Hepatocyte (in vitro differentiated cells): ENCODE measurements around the gene TIAL1. TPM values are rescaled to one million over a fixed set of nuclear protein-coding genes. Genes with fewer than 3 reads are reported as not detected.
"Not testable (repeated sequence)": the region's sequence is repeated elsewhere in the genome, so short reads cannot be mapped to it uniquely, and the experiment has no call there.

ENCODE experiments used
- DNase-seq: peaks from one replicate; pipeline ENCODE4 v3.0.0-alpha.2; 2016; ENCODE audit warnings: low spot score
- H2AFZ ChIP-seq: fragments of 200-600 bp; sonication (generic); 2 replicates; pipeline ENCODE4 v1.6.0; 2016; ENCODE audit warnings: antibody characterized with exemption, mild to moderate bottlenecking
- H3K27ac ChIP-seq: fragments of 200-600 bp; sonication (generic); 2 replicates; pipeline ENCODE4 v1.5.1; 2016; ENCODE audit warnings: mild to moderate bottlenecking
- H3K27me3 ChIP-seq: fragments of 200-600 bp; sonication (generic); 2 replicates; pipeline ENCODE4 v1.6.1; 2016
- H3K36me3 ChIP-seq: fragments of 200-600 bp; sonication (generic); replicated peaks from 2 replicates; pipeline ENCODE4 v1.5.1; 2016; ENCODE audit warnings: low read depth; ENCODE audit not compliant: insufficient read depth
- H3K4me1 ChIP-seq: fragments of 200-600 bp; sonication (generic); 2 replicates; pipeline ENCODE4 v1.5.1; 2016; ENCODE audit warnings: mild to moderate bottlenecking, moderate library complexity; ENCODE audit not compliant: insufficient read depth
- H3K4me2 ChIP-seq: fragments of 200-600 bp; sonication (generic); 2 replicates; pipeline ENCODE4 v1.6.0; 2016
- H3K4me3 ChIP-seq: fragments of 200-600 bp; sonication (generic); 2 replicates; pipeline ENCODE4 v1.5.1; 2016; ENCODE audit warnings: mild to moderate bottlenecking
- H3K79me2 ChIP-seq: fragments of 200-600 bp; sonication (generic); 2 replicates; pipeline ENCODE4 v1.6.0; 2017; ENCODE audit warnings: mild to moderate bottlenecking
- H3K9me2 ChIP-seq: fragments of 200-600 bp; sonication (generic); replicated peaks from 2 replicates; pipeline ENCODE4 v1.6.0; 2017; ENCODE audit warnings: mild to moderate bottlenecking; ENCODE audit not compliant: insufficient read depth
- H3K9me3 ChIP-seq: fragments of 200-600 bp; sonication (generic); 2 replicates; pipeline ENCODE4 v1.5.1; 2016; ENCODE audit warnings: low read depth, mild to moderate bottlenecking
- H4K20me1 ChIP-seq: fragments of 200-600 bp; sonication (generic); 2 replicates; pipeline ENCODE4 v1.6.0; 2016; ENCODE audit warnings: mild to moderate bottlenecking; ENCODE audit not compliant: insufficient read depth, poor library complexity, severe bottlenecking
- EZH2 ChIP-seq: fragments of 200-600 bp; sonication (generic); IDR thresholded peaks from 2 replicates; pipeline ENCODE4 v1.6.1; 2016; ENCODE audit warnings: antibody characterized with exemption, mild to moderate bottlenecking, borderline replicate concordance
- EZH2phosphoT487 ChIP-seq: fragments of 200-600 bp; sonication (generic); IDR thresholded peaks from one replicate; pipeline ENCODE4 v1.6.1; 2018; ENCODE audit warnings: antibody characterized with exemption, mild to moderate bottlenecking, low read depth, moderate library complexity; ENCODE audit not compliant: unreplicated experiment, severe bottlenecking
- WGBS: methylation state at CpG from one replicate; pipeline ENCODE4 v1.1.6; 2016; ENCODE audit warnings: low lambda C conversion rate; ENCODE audit errors: missing lambda C conversion rate; 5-methylcytosine and 5-hydroxymethylcytosine counted together
- polyA plus RNA-seq: library from polyadenylated mRNA; unstranded; fragments of >200 nt; fragmentation: Nextera tagmentation; extraction: Ambion mirVana; gene quantifications from 2 replicates; pipeline ENCODE4 v1.2.1, GENCODE V29; 2016
- total RNA-seq: library from RNA; depleted of rRNA; stranded (reverse); fragments of >200 nt; gene quantifications from 2 replicates; pipeline ENCODE4 v1.2.3, GENCODE V29; 2014
- TF ChIP-seq, protein P1 (sequence below): fragments of 200-600 bp; sonication (generic); IDR thresholded peaks from 2 replicates; pipeline ENCODE4 v1.5.1; 2016; ENCODE audit warnings: antibody characterized with exemption, mild to moderate bottlenecking; ENCODE audit not compliant: poor library complexity

Gene TIAL1
- total and polyA plus RNA-seq, 2 experiments from 2014 or later, result 36.4 to 74.4 TPM

DNA sequence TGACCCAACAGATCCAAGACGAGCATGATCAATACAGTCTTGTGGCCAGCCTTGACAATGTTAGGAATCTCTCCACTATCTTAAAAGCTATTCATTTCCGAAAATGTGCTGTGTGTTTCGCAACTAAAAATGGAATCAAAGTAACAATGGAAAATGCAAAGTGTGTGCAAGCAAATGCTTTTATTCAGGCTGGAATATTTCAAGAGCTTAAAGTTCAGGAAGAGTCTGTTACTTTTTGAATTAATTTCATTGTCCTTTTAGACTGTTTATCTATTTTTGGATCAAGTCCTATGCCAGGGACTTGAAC, 24.3 kb upstream of the TIAL1 start:
- 77% methylated on average over 3 of the region's 3 CpGs for WGBS
- Histone ChIP-seq H3K9me3 (no peaks in the 10 kb centered on the region), H3K9me2 (no peaks in the 10 kb centered on the region), H3K4me1 (no peaks in the 10 kb centered on the region), H3K4me3 (no peak overlapping the region), H4K20me1 (no peaks in the 10 kb centered on the region), H3K4me2 (no peak overlapping the region), H3K79me2 (no peaks in the 10 kb centered on the region), H3K27ac (no peak overlapping the region), H3K36me3 (no peaks in the 10 kb centered on the region), H3K27me3 (no peaks in the 10 kb centered on the region), H2AFZ (no peak overlapping the region)
- no peak for DNase-seq
- no peak for TF ChIP-seq EZH2phosphoT487
- no peak for TF ChIP-seq EZH2
- TF ChIP-seq, protein P1, sequence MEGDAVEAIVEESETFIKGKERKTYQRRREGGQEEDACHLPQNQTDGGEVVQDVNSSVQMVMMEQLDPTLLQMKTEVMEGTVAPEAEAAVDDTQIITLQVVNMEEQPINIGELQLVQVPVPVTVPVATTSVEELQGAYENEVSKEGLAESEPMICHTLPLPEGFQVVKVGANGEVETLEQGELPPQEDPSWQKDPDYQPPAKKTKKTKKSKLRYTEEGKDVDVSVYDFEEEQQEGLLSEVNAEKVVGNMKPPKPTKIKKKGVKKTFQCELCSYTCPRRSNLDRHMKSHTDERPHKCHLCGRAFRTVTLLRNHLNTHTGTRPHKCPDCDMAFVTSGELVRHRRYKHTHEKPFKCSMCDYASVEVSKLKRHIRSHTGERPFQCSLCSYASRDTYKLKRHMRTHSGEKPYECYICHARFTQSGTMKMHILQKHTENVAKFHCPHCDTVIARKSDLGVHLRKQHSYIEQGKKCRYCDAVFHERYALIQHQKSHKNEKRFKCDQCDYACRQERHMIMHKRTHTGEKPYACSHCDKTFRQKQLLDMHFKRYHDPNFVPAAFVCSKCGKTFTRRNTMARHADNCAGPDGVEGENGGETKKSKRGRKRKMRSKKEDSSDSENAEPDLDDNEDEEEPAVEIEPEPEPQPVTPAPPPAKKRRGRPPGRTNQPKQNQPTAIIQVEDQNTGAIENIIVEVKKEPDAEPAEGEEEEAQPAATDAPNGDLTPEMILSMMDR, result no peak

DNA sequence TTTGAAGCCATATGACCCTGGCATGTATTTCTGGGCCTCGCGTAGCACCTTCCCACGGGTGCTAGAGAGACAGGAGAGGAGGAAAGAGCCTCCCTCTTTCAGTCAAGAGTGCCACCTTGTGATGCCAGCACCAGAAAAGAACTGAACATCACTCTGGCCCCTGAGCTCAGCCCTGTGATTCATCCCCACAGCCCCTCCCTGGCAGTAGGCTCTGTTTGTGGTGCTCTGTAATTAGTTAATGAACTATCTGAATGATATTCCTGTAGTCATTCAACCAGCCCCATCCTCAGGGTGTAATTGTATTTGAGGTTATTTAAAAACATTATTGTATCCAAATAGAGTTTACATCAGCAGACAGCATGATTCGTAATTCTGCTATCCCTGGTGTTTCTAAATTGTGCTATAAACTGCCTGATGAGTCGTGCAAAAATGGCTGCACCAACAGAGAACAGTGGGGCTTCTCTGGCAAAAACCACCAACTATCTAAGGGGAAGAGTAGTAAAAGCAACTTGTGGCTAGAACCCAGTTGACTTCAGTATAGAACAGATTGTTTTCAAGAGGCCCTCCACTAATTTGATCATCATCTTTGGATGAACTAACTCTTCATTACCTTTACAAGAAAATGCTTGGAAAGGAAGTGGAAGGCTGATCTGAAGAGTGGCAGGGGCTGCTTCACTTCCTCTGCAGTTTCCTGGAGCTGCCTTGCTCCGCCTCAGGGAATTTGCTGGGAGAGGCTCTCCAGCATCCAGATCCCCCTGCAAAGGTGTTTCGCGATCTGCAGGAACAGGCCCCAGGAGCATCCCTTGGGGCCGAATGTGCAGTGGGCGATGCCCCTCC, 23.7 kb upstream of the TIAL1 start:
- no peaks in the 10 kb centered on the region for H3K79me2 ChIP-seq
- no peak for DNase-seq
- H3K9me2 ChIP-seq, result no peaks in the 10 kb centered on the region
- no peaks in the 10 kb centered on the region for H4K20me1 ChIP-seq
- TF ChIP-seq, protein P1, result no peak
- TF ChIP-seq EZH2phosphoT487 (no peak), EZH2 (no peak)
- no peaks in the 10 kb centered on the region for H3K4me1 ChIP-seq
- H3K4me2 ChIP-seq, result no peak overlapping the region
- no peaks in the 10 kb centered on the region for H3K36me3 ChIP-seq
- WGBS, result 87% methylated on average over 10 of the region's 10 CpGs
- no peak overlapping the region for H3K27ac ChIP-seq
- H2AFZ ChIP-seq, result no peak overlapping the region
- H3K9me3 ChIP-seq, result no peaks in the 10 kb centered on the region
- H3K27me3 ChIP-seq, result no peaks in the 10 kb centered on the region
- H3K4me3 ChIP-seq, result no peak overlapping the region

DNA sequence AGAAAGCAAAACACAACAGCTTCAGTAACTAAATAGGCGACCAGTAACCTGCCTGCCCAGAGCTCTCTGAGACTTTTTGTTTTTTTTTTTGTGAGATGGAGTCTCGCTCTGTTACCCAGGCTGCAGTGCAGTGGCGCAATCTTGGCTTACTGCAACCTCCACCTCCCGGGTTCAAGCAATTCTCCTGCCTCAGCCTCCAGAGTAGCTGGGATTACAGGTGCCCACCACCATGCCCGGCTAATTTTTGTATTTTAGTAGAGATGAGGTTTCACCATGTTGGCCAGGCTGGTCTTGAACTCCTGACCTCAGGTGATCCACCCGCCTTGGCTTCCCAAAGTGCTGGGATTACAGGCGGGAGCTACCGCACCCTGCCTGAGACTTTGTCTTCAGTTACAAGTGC, 23.0 kb upstream of the TIAL1 start:
- H2AFZ ChIP-seq, H3K27ac ChIP-seq: not testable (repeated sequence)
- 90% methylated on average over 8 of the region's 8 CpGs for WGBS

DNA sequence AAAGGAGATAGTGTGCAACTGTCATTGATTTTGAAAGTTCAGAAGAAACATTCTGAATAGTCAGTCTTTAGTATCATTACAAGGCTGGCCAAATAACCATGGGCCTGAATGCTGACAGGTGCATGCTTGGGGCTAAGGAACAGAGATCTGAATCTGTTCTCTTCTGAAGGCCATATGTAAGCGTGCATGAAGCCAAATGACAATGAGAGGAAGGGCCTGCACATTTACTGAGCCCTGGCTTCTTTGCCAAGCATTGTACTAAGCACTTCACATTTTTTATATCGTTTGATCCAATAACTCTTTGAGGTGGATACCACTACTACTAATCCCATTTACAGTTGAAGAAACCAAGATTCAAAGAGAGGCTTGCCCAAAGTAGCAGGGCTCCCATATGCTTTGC, 22.5 kb upstream of the TIAL1 start:
- Histone ChIP-seq H3K27ac (no peak overlapping the region), H3K36me3 (no peaks in the 10 kb centered on the region), H3K27me3 (no peaks in the 10 kb centered on the region), H3K4me2 (no peak overlapping the region), H3K9me2 (no peaks in the 10 kb centered on the region), H3K79me2 (no peaks in the 10 kb centered on the region), H4K20me1 (no peaks in the 10 kb centered on the region), H3K9me3 (no peaks in the 10 kb centered on the region), H2AFZ (no peak overlapping the region), H3K4me3 (no peak overlapping the region), H3K4me1 (no peaks in the 10 kb centered on the region)
- no peak for TF ChIP-seq EZH2
- TF ChIP-seq EZH2phosphoT487, result no peak
- TF ChIP-seq, protein P1, result no peak
- WGBS, result 91% methylated on average over 2 of the region's 2 CpGs
- no peak for DNase-seq

More for the DNA sequence above, 23.0 kb upstream of the TIAL1 start:
- H3K9me2 ChIP-seq, H4K20me1 ChIP-seq, H3K4me3 ChIP-seq, DNase-seq, H3K9me3 ChIP-seq, H3K27me3 ChIP-seq, H3K79me2 ChIP-seq, H3K4me2 ChIP-seq, H3K4me1 ChIP-seq, H3K36me3 ChIP-seq: not testable (repeated sequence)
